PFSK-1 (cell line): ENCODE results near the gene PPARA.

Experiments used
- FOXP2 ChIP-seq: optimal IDR thresholded peaks from 2 replicates; pipeline ENCODE3; 2011; ENCODE audit warnings: borderline replicate concordance, control low read depth, inconsistent platforms; ENCODE audit not compliant: insufficient read depth; ENCODE audit errors: extremely low read length, extremely low read depth
- POLR2AphosphoS5 ChIP-seq: IDR thresholded peaks from 2 replicates; pipeline ENCODE4 v1.6.1; 2012; ENCODE audit warnings: low read depth, mild to moderate bottlenecking, control low read depth, low read length, moderate library complexity
- SIN3A ChIP-seq: IDR thresholded peaks from 2 replicates; pipeline ENCODE4 v1.6.1; 2012; ENCODE audit warnings: mild to moderate bottlenecking, low read length, moderate library complexity, borderline replicate concordance; ENCODE audit not compliant: insufficient read depth
- TAF1 ChIP-seq: IDR thresholded peaks from 2 replicates; pipeline ENCODE4 v1.6.1; 2012; ENCODE audit warnings: low read length, control low read depth, borderline replicate concordance; ENCODE audit not compliant: insufficient read depth
- TF ChIP-seq, protein P1 (sequence below), 2 experiments: IDR thresholded peaks; 2 replicates each; pipeline versions ENCODE4 v1.6.1 to v1.8.0; 2011 to 2012; ENCODE audit warnings: low read depth in 2 of 2, low read length in 2 of 2, control low read depth in 1 of 2, inconsistent platforms in 1 of 2, mild to moderate bottlenecking in 1 of 2, moderate library complexity in 1 of 2; ENCODE audit not compliant: insufficient read depth in 1 of 2

The PPARA gene

DNA sequence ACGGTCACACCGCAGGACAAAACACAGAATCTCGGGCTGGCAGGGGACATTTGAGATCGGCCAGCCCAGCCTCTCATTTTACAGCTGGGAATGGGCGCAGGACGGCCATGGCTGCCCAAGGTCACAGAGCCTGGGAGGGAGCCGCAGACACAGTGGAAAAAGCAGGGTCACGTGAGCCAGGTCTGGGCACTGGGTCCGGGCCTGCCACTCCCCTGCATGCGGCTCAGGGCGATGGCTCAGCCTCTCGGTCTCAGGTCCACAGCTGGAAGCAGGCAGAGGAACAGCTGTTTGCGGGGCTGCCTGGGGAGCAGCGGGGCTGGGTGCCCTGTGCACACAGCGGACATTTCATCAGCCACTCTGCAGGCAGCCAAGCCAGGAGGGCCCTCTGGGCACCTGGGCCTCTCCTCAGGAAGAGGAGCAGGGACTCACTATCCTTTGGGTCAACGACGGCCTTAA is 10.4 kb upstream of the PPARA start:
- TF ChIP-seq TAF1 (no peak), FOXP2 (no peak), POLR2AphosphoS5 (no peak), SIN3A (no peak)
- TF ChIP-seq, protein P1, sequence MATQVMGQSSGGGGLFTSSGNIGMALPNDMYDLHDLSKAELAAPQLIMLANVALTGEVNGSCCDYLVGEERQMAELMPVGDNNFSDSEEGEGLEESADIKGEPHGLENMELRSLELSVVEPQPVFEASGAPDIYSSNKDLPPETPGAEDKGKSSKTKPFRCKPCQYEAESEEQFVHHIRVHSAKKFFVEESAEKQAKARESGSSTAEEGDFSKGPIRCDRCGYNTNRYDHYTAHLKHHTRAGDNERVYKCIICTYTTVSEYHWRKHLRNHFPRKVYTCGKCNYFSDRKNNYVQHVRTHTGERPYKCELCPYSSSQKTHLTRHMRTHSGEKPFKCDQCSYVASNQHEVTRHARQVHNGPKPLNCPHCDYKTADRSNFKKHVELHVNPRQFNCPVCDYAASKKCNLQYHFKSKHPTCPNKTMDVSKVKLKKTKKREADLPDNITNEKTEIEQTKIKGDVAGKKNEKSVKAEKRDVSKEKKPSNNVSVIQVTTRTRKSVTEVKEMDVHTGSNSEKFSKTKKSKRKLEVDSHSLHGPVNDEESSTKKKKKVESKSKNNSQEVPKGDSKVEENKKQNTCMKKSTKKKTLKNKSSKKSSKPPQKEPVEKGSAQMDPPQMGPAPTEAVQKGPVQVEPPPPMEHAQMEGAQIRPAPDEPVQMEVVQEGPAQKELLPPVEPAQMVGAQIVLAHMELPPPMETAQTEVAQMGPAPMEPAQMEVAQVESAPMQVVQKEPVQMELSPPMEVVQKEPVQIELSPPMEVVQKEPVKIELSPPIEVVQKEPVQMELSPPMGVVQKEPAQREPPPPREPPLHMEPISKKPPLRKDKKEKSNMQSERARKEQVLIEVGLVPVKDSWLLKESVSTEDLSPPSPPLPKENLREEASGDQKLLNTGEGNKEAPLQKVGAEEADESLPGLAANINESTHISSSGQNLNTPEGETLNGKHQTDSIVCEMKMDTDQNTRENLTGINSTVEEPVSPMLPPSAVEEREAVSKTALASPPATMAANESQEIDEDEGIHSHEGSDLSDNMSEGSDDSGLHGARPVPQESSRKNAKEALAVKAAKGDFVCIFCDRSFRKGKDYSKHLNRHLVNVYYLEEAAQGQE (IDR thresholded peaks at IDR 0.05; ENCODE audit: insufficient read depth in 1 of 2, low read depth in 2 of 2, low read length in 2 of 2): no peak

DNA sequence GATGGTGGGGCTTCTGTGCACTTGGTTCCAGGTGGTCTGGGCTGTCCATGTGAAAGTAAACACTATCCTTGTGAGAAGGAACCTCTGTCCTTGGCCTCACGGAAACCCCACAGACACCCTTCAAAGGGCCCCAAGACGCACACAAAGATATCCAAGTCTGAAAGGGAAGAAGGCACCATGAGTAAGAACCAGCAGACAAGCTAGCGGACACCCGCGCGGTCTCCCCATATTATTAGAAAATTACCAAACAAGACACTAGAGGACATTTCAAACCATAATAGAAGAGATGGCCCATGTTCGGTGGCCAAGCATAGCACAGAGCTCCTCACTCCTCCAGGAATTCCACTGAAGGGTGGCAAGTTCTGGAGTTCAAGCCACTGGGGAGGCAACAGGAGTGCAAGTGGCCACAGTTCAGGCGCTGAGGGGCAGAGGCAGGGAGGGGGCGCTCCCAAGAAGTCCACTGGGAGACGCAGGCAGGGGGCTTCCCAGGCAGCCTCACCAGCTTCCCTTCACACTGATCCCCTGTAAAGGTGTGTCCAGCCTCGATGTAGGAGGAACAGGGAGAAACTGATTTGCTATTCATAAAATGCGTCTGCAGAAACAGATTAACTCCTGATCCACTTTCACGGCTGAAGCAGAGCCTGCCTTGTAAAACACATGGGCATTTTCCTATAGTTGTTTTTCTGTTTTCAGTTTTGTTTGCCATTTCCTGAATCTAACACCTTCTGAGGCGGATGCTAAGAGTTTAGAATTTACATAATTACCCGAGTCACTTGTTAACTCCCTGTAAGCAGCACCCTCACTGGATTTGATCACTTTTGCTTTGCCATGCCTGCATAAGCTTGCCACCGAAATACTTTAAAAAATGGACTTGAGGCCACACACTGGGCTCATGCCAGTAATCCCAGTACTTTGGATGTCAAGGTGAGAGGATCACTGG is 9.1 kb upstream of the PPARA start:
- TF ChIP-seq, protein P1 (IDR thresholded peaks at IDR 0.05; ENCODE audit: insufficient read depth in 1 of 2, low read depth in 2 of 2, low read length in 2 of 2): no peak
- TF ChIP-seq TAF1: no peak
- no peak for TF ChIP-seq FOXP2
- TF ChIP-seq SIN3A: no peak
- TF ChIP-seq POLR2AphosphoS5: no peak

DNA sequence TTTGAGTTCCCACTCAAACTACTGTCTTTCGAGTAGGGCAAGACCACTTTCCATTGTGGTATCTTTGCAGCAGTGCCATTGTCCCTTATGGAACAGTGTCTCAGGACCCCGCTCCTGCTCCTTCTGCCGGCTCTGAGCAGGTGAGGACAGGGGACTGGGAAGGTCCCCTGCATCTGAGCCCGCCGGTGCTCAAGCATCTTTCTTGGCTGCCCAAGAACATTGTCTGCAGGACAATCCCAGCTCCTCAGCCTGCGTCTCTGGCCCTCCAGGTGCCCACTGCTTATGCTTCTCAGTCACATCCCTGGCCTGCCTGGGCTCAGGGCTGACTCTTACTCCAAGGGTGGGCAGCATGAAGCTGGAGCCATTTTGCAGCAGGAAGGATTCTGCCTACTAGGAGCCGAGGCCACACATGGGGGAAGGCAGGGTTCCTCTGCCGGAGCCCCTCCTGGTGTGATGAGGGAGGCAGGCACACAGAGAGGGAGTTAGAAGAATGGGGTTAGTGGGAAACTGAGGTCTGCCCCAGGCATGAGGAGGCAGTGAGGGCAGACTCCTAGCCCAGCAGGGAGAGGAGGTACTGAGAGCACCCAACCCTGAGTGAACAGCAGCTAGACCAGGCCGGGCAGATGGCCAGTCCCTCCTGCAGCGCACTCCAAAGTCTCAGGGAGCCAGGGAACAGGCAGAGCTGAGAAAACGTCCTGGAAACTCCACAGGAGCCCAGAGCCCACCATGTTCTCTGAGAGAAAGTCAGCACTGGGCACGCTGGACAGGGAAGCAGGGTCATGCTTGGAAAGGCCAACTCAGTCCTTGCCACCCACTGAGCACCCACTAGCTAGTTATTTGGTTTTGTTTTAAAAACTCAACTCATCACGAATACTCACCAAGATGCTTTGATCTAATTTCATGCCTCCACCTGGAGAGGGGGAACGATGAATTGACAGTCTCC is 7.5 kb upstream of the PPARA start:
- TF ChIP-seq SIN3A: no peak
- TF ChIP-seq, protein P1 (IDR thresholded peaks at IDR 0.05; ENCODE audit: insufficient read depth in 1 of 2, low read depth in 2 of 2, low read length in 2 of 2): 0 out of 4 replicates have a peak, but pooled peaks of 1 of the 2 experiments have one; percentile 29

DNA sequence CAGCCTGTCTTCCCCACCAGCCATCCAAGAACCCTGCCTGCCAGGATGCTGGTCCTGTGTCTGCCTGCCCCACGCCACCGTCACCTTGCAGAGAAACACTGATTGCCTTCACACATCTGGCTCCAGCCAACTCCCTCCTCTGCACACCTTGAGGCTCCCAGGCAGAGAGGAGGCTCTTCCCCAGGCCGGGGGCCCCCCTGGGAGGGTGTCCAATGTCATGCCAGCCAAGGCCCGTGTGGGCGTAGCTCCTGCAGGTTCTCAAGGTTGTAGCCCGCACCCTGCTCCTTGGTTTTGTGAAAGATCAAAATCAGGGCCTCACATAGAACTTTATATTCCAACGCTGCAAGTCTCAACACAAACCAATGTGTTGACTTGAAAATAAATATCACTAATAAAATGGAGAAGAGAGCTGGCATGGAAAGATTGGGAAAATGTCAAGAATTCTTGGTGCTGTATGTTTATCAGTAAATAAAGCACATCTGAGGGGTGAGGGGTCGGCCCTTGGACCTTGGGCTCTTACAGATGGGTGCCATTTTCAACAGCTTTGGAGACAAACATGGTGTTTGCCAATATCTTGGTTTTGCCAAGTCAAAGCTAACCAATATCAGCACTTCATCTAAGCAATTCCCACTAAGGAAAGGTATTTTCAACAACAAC is 6.7 kb upstream of the PPARA start:
- TF ChIP-seq, protein P1 (IDR thresholded peaks at IDR 0.05; ENCODE audit: insufficient read depth in 1 of 2, low read depth in 2 of 2, low read length in 2 of 2): no peak
- TF ChIP-seq TAF1: no peak
- TF ChIP-seq POLR2AphosphoS5: no peak
- no peak for TF ChIP-seq SIN3A
- TF ChIP-seq FOXP2: no peak
